PC-9 (cell line): ENCODE measurements around the gene MUS81.

Experiments
- EZH2 ChIP-seq: fragments of 200-600 bp; sonication (generic); IDR thresholded peaks from 2 replicates; pipeline ENCODE4 v1.8.0; 2017; ENCODE audit warnings: antibody characterized with exemption, low read depth
- TF ChIP-seq, protein P1 (sequence below): fragments of 200-600 bp; sonication (generic); conservative IDR thresholded peaks from 2 replicates; pipeline ENCODE4 v1.6.1; 2017; ENCODE audit warnings: mixed run types, antibody characterized with exemption, mild to moderate bottlenecking, moderate library complexity

DNA sequence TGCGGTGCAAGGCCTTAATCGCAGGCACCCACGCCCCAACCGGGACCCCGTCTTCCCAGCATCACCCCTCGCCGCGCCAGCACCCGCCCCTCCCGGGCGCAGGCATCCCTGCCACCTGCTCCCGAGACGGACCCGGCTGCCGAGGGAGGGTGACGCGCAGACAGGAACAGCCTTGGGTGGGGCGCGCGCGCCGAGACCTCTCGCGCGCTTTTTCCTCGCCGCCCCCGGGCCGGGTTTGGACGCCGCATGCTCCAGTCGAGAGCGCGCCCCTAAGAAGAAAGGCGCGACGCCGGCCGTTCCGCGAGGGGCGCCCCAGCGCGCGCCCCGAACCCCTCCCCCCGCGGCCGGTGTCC, 2.8 kb upstream of the MUS81 start:
- TF ChIP-seq, protein P1, sequence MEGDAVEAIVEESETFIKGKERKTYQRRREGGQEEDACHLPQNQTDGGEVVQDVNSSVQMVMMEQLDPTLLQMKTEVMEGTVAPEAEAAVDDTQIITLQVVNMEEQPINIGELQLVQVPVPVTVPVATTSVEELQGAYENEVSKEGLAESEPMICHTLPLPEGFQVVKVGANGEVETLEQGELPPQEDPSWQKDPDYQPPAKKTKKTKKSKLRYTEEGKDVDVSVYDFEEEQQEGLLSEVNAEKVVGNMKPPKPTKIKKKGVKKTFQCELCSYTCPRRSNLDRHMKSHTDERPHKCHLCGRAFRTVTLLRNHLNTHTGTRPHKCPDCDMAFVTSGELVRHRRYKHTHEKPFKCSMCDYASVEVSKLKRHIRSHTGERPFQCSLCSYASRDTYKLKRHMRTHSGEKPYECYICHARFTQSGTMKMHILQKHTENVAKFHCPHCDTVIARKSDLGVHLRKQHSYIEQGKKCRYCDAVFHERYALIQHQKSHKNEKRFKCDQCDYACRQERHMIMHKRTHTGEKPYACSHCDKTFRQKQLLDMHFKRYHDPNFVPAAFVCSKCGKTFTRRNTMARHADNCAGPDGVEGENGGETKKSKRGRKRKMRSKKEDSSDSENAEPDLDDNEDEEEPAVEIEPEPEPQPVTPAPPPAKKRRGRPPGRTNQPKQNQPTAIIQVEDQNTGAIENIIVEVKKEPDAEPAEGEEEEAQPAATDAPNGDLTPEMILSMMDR, result no peak
- no peak for TF ChIP-seq EZH2
